Measurements from ENCODE around the gene CCDC27.

GRCh38 chr1:3738943-3739342, 13.3 kb upstream of the CCDC27 start:
- TF ChIP-seq CTCF (IDR thresholded peaks at IDR 0.05) (no peak), EP300 (IDR thresholded peaks at IDR 0.05) (no peak), POLR2AphosphoS5 (IDR thresholded peaks at IDR 0.05) (no peak), POLR2A (IDR thresholded peaks at IDR 0.05) (no peak)

Measured in sigmoid colon (tissue), 4 donors.